ENCODE results near the gene SUGT1.

SUGT1 gene

DNA sequence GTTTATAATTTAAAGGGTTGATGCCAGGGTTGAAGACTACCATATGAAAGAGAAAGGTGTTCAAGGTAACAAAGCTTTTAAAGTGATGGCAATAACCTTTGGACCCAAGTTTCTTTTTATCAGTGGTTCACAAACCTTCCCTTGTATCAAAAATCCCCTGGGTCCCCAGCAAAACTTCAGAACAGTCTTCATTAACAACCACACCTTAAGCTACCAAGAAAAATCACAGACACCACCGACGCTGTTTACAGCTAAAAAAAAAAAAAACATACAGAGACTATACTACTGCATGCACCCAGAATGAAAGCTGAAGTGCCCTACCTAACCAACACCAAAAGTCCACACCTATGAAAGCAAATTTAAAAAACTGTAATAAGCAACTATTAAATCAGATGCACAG, 73.6 kb downstream of the SUGT1 start:
- no peak for TF ChIP-seq GATA3 (IDR thresholded peaks at IDR 0.05; ENCODE audit: low read depth, low read length)
- TF ChIP-seq GATA2 (IDR thresholded peaks at IDR 0.05; ENCODE audit: low read depth, low read length), result no peak

DNA sequence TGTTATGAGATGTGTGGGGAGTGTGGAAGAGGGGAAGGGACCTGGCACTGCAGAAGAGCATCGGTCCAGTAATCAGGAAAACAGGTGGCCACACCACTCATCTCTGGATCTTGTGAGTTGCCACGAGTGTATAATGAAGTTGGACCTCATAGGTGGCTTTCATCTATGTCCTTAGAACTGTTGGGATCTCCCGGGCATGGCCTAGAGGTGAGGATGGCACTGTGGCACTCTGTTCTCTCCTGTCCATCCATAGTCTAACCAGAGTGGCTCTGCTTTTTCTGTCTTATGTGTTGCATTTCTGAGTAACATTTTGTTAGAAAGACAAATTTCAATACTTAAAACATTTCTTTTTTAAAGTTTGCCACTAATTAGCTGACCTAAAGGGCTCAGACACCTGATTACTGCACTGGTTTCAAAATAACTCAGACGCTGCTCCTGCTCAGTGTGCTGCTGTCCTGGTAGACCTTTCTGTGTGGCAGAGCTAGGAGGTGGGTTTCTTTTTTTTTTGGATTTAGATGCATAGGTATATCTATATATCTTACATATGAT, 81.5 kb downstream of the SUGT1 start:
- no peak for TF ChIP-seq GATA3 (IDR thresholded peaks at IDR 0.05; ENCODE audit: low read depth, low read length)
- no peak for TF ChIP-seq GATA2 (IDR thresholded peaks at IDR 0.05; ENCODE audit: low read depth, low read length)

DNA sequence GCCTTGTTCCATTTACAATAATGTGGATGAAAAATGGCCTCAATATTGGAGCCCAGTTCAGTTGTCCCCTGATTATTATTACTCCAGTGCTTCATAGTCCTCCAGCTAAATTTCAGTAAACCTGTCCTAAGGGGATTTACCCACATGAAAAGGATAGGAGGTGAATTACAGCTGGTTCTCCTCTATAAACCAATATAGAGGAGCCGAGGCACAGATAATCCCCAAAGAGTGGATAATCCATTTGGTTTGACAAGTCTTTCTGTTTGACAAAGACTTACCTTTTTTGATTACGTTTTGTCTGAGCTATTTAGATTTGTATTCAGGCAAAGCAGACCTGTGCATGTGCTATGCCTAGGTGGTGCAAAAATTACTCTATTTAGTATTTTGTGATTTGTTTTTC, 84.3 kb downstream of the SUGT1 start:
- TF ChIP-seq GATA3 (IDR thresholded peaks at IDR 0.05; ENCODE audit: low read depth, low read length), result no peak
- TF ChIP-seq GATA2 (IDR thresholded peaks at IDR 0.05; ENCODE audit: low read depth, low read length), result no peak

DNA sequence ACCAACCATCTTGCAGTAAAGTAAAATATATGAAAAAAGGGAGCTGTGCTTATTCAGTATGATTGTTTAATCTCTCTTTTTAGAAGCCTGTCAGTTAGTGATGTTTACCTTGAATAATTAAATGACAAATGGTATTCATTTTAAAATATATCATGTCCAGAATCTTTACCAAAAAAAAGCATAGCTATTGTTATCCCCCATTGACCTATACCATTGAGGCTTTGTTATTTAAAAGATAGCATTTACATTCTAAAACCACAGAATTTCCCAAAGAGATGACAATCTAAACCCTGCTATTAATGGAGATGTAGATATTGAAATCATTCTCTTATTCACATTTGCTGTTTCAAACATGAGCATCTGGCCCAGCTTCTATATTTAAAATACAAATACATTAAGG, 84.8 kb downstream of the SUGT1 start:
- no peak for TF ChIP-seq GATA3 (IDR thresholded peaks at IDR 0.05; ENCODE audit: low read depth, low read length)
- TF ChIP-seq GATA2 (IDR thresholded peaks at IDR 0.05; ENCODE audit: low read depth, low read length), result peak; percentile 14; the same call in 1 of the 2 replicates

DNA sequence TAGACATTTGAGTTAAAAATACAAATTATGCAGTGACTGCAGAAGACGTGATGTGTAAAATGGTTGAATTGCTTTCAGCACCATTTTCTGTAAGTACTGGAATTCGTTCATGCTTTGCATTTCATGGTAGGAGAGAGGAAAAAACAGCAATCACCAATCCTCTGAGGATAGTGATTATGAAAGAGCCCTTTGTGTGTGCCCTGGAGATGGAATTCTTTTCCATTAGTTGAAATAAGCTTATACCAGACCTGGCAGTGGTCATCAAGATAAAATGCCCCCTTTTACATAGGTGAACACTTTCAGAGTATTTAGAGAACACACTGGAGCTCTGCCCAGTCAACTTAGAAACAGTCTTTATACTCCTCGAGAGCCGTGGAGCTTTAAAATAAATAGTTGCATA, 85.3 kb downstream of the SUGT1 start:
- TF ChIP-seq GATA2 (IDR thresholded peaks at IDR 0.05; ENCODE audit: low read depth, low read length) (no peak), GATA3 (IDR thresholded peaks at IDR 0.05; ENCODE audit: low read depth, low read length) (no peak)

DNA sequence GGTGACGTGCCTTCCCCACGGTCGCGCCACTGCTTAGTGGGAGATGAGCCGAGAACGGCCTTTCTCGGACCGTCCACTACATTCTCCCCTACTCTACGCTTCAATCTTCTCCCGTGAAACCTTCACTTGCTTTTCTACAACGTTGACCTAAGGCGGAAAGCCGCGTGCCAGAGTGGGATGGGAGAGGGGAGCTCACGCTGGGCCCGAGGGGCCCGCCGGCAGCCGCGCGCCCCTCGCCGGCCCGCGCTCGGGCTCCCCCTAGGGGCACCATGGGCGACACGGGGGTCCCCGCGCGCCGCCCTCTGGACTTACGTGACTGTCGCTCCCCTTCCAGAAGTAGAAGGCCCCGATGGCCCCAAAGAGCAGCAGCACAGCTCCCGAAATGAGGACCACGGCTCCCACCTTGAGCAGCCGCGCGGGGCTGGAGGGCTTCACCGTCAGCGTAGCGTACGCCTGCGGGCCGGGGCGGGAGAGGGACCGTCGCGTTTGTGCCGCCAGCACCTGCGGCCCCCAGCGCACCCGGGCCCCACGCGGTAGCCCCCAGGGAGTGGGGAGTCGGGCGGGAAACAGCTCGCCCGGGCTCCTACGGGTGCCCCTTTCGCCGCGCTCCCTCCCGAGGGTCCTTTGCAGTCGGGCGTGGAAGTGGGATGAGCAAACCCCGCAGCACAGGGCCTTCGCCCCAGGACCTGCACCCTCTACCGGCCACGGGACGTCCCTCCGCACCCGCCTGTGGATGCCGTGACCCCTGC, 86.3 kb downstream of the SUGT1 start:
- TF ChIP-seq GATA2 (IDR thresholded peaks at IDR 0.05; ENCODE audit: low read depth, low read length) (no peak), GATA3 (IDR thresholded peaks at IDR 0.05; ENCODE audit: low read depth, low read length) (no peak)

DNA sequence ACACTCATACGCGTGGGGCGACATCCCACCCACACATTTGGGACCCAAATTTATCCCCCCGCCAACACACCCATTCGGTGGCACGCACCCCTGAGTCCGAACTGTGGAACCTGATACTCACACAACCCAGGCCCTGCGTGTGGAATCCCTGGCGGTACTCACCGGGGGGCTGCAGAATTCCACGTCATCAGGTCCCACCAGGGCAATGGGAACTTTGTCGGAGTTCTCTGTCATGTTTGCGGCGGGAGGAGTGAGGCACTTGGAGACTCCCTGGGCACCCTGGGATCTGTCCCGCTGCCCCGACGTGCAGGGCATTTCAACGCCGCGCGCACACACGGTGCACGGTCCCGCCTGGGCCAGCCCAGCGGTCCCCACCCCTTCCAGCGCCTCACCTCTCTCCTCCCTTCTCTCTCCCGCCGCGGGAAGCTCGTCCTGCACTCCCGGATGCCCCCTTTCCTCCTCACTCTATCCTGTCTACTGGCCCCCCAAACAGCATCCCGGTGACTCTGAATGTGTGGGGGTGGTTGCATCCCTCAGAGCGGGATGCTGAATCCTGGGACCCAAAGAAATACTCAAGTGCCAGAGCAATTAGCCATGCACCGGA, 86.9 kb downstream of the SUGT1 start, which contains the start of gene CNMD:
Gene CNMD, minus strand, starts transcription at position 353 of the 604 bp plus-strand sequence. Its CDS starts 119 bp downstream, at position 234.
- TF ChIP-seq GATA2 (IDR thresholded peaks at IDR 0.05; ENCODE audit: low read depth, low read length) (no peak), GATA3 (IDR thresholded peaks at IDR 0.05; ENCODE audit: low read depth, low read length) (no peak)

DNA sequence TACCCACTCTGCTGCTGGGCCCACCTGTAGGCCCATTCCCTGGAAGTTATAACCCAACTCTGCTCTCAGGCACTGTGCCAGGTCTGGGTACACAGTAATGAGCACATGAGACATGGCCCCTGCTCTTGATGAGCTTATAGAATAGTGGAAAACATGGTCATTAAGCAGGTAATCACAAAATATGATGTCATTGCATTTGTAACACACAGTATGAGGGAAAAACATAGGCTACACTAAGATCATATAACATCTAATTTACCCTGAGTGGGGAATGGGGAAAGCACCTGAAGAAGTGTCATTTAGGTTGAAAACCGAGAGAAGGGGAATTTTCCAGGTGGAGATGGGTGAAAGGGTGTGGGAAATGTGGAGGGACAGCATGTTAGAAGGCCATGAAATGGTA, 90.9 kb downstream of the SUGT1 start:
- TF ChIP-seq GATA3 (IDR thresholded peaks at IDR 0.05; ENCODE audit: low read depth, low read length) (no peak), GATA2 (IDR thresholded peaks at IDR 0.05; ENCODE audit: low read depth, low read length) (no peak)

DNA sequence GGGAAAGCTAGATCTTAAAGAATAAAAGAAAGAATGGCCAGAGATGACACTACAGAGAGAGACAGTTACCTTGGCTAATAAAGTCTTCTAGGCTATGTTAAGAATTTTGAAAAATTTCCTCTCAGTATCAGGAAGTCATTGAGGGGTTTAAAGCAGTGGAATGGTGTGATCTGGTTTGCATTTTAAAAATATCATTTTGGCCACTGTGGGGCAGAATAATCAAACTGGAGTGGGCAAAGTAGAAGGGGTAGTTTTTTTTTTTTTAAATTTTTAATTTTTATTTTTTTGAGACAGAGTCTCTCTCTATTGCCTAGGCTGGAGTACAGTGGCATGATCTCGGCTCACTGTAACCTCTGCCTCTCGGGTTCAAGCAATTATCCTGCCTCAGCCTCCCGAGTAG, 91.4 kb downstream of the SUGT1 start:
- TF ChIP-seq GATA3 (IDR thresholded peaks at IDR 0.05; ENCODE audit: low read depth, low read length) (no peak), GATA2 (IDR thresholded peaks at IDR 0.05; ENCODE audit: low read depth, low read length) (no peak)

DNA sequence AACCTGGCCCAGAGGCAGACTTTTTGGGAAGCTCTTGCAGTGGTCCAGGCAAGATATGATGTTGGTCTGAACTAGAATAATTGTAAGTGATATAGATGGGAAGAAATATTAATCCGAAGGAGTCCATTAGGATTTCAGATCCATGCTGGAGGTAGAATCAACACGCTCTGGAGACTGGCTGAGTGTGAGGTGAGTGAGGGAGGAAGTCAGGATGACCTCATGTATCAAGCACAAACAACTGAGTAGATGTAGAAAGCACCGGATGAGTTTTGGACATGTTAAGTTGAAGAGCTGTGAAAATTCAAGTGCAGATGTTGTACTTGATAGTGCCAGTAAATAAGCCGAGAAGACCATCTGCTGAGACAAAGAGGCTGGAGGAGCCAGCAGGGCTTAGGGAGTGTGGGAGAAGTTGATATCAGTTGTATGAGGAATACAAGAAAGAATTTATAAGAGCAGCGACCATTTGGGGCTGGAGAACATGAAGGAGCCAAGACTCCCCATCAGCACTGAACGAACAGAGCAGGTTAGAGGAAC, 92.3 kb downstream of the SUGT1 start:
- TF ChIP-seq GATA3 (IDR thresholded peaks at IDR 0.05; ENCODE audit: low read depth, low read length), result no peak
- no peak for TF ChIP-seq GATA2 (IDR thresholded peaks at IDR 0.05; ENCODE audit: low read depth, low read length)

DNA sequence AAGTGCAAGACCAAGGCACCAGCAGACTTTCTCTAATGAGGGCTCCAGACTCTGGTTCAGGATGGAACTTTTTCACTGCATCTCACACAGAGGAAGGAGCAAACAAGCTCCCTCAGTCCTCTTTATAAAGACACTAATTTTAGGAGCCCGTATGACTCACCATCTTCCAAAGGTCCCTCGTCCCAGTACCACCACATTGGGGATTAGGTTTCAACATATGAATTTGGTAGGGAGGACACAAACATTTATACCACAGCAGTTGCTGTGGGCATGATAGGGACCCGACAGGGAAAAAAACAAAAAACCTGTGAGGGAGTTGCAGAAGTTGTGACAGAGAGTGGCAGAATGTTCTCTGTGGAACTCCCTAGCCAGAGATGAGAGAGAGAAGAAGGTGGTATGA, 93.5 kb downstream of the SUGT1 start:
- no peak for TF ChIP-seq GATA2 (IDR thresholded peaks at IDR 0.05; ENCODE audit: low read depth, low read length)
- no peak for TF ChIP-seq GATA3 (IDR thresholded peaks at IDR 0.05; ENCODE audit: low read depth, low read length)

DNA sequence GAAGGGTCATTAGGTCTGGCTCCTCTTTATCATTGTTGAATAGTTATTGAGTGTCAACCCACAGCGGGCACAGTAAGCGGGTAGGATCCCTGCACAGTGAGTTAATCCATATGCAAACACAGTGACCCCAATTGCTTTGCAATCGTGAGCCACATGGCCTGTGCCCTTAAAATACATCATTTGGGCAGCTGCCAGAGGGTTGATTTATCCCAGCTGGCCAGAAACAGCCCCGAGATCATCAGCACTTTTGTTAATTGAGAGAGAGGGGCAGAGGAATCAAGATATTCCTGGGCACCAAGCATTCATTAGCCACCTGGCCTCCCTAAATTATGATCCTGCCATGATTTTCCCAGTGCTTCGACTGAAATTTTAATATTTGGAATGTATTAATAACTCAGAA, 96.8 kb downstream of the SUGT1 start:
- TF ChIP-seq GATA2 (IDR thresholded peaks at IDR 0.05; ENCODE audit: low read depth, low read length), result peak; percentile 70
- no peak for TF ChIP-seq GATA3 (IDR thresholded peaks at IDR 0.05; ENCODE audit: low read depth, low read length)

Data from SH-SY5Y (cell line).